Neuronal stem cell (in vitro differentiated cells): ENCODE measurements around the gene FSTL4.

Source experiments
- DNase-seq: peaks from one replicate; pipeline ENCODE4 v3.0.0-alpha.2; 2013; ENCODE audit warnings: low spot score
- H2AFZ ChIP-seq: one replicate; pipeline ENCODE4 v1.6.1; 2013; ENCODE audit warnings: mild to moderate bottlenecking, low read length, inconsistent platforms
- H2AK5ac ChIP-seq: 2 replicates; pipeline ENCODE4 v1.6.1; 2013; ENCODE audit warnings: low read depth, mild to moderate bottlenecking, inconsistent platforms, low read length, moderate library complexity, mixed read lengths
- H2BK120ac ChIP-seq: 2 replicates; pipeline ENCODE4 v1.6.1; 2013; ENCODE audit warnings: low read depth, mild to moderate bottlenecking, inconsistent platforms, low read length, moderate library complexity, mixed read lengths
- H2BK12ac ChIP-seq: one replicate; pipeline ENCODE4 v1.6.1; 2013; ENCODE audit warnings: low read length, inconsistent platforms
- H2BK15ac ChIP-seq: 2 replicates; pipeline ENCODE4 v1.6.1; 2013; ENCODE audit warnings: mild to moderate bottlenecking, low read length, inconsistent platforms, mixed read lengths
- H2BK5ac ChIP-seq: one replicate; pipeline ENCODE4 v1.6.1; 2013; ENCODE audit warnings: inconsistent platforms, mild to moderate bottlenecking, low read length, moderate library complexity
- H3K14ac ChIP-seq: one replicate; pipeline ENCODE4 v1.6.1; 2013; ENCODE audit warnings: low read length, inconsistent platforms
- H3K18ac ChIP-seq: 2 replicates; pipeline ENCODE4 v1.6.1; 2013; ENCODE audit warnings: low read length, inconsistent platforms
- H3K23ac ChIP-seq: 2 replicates; pipeline ENCODE4 v1.6.1; 2013; ENCODE audit warnings: low read depth, mild to moderate bottlenecking, mixed read lengths, low read length, inconsistent platforms; ENCODE audit not compliant: poor library complexity
- H3K27ac ChIP-seq: replicated peaks from 3 replicates; pipeline ENCODE4 v1.5.1; 2013; ENCODE audit warnings: low read length, inconsistent platforms
- H3K27me3 ChIP-seq, 3 experiments: 2 replicates each; pipeline ENCODE4 v1.6.1; 2013; ENCODE audit warnings: low read length in 3 of 3, mild to moderate bottlenecking in 2 of 3, inconsistent platforms in 1 of 3, low read depth in 1 of 3, mixed read lengths in 1 of 3, moderate library complexity in 1 of 3; ENCODE audit not compliant: control insufficient read depth in 3 of 3, insufficient read depth in 3 of 3
- H3K36me3 ChIP-seq, 2 donors: replicated peaks in 1 of 2; 2 replicates each; pipeline ENCODE4 v1.6.1; 2013; ENCODE audit warnings: low read length in 2 of 2; ENCODE audit not compliant: control insufficient read depth in 2 of 2, insufficient read depth in 2 of 2
- H3K4ac ChIP-seq: 2 replicates; pipeline ENCODE4 v1.6.1; 2013; ENCODE audit warnings: inconsistent platforms, mild to moderate bottlenecking, low read length, moderate library complexity
- H3K4me1 ChIP-seq, 2 donors: 1 replicate in 1 of 2; 2 replicates in 1 of 2; pipeline ENCODE4 v1.6.1; 2013; ENCODE audit warnings: low read length in 2 of 2, low read depth in 1 of 2; ENCODE audit not compliant: control insufficient read depth in 2 of 2, insufficient read depth in 1 of 2
- H3K4me2 ChIP-seq: one replicate; pipeline ENCODE4 v1.6.1; 2013; ENCODE audit warnings: mild to moderate bottlenecking, low read length, inconsistent platforms; ENCODE audit not compliant: insufficient read depth, poor library complexity, severe bottlenecking
- H3K4me3 ChIP-seq, 2 donors: 2 replicates each; pipeline ENCODE4 v1.5.1; 2013; ENCODE audit warnings: low read length in 2 of 2, mild to moderate bottlenecking in 2 of 2, inconsistent platforms in 1 of 2, moderate library complexity in 1 of 2
- H3K79me1 ChIP-seq: one replicate; pipeline ENCODE4 v1.6.1; 2013; ENCODE audit warnings: low read depth, mild to moderate bottlenecking, inconsistent platforms, low read length, moderate library complexity
- H3K9ac ChIP-seq: one replicate; pipeline ENCODE4 v1.6.1; 2013; ENCODE audit warnings: mild to moderate bottlenecking, low read depth, low read length, inconsistent platforms; ENCODE audit not compliant: poor library complexity
- H3K9me3 ChIP-seq, 2 donors: replicated peaks in 1 of 2; 2 replicates each; pipeline versions ENCODE3 to v1.6.1; 2013; ENCODE audit warnings: low read length in 2 of 2, mild to moderate bottlenecking in 2 of 2, inconsistent platforms in 1 of 2, low read depth in 1 of 2, mixed read lengths in 1 of 2, moderate library complexity in 1 of 2; ENCODE audit not compliant: control insufficient read depth in 2 of 2, insufficient read depth in 1 of 2
- H4K8ac ChIP-seq: one replicate; pipeline ENCODE4 v1.6.1; 2013; ENCODE audit warnings: low read depth, mild to moderate bottlenecking, inconsistent platforms, low read length, moderate library complexity
- H4K91ac ChIP-seq: one replicate; pipeline ENCODE4 v1.6.1; 2013; ENCODE audit warnings: low read length, low read depth, mild to moderate bottlenecking, inconsistent platforms; ENCODE audit not compliant: poor library complexity
- WGBS, 2 donors: extraction: QIAGEN DNeasy Blood & Tissue Kit; methylation state at CpG; one replicate each; pipeline ENCODE4 v1.1.7; 2013; ENCODE audit warnings: missing lambda C conversion rate in 2 of 2, mixed read lengths in 1 of 2; ENCODE audit not compliant: insufficient read length in 2 of 2, insufficient replicate concordance in 1 of 2; ENCODE audit errors: extremely low coverage in 2 of 2; 5-methylcytosine and 5-hydroxymethylcytosine counted together

The FSTL4 gene

GRCh38 chr5:133275631-133276030, 336.7 kb downstream of the FSTL4 start:
- no peak overlapping the region for H2AFZ ChIP-seq
- no peak overlapping the region for H3K14ac ChIP-seq
- DNase-seq: no peak
- no peak overlapping the region for H3K23ac ChIP-seq
- no CpG with 5 or more reads among the region's 7 CpGs for WGBS, 2 donors
- H2BK12ac ChIP-seq: no peak overlapping the region
- H3K4me1 ChIP-seq: peaks cover 0 to 10% of the 10 kb centered on the region in 2 donors
- no peak overlapping the region for H3K4ac ChIP-seq
- H4K8ac ChIP-seq: no peak overlapping the region
- no peak overlapping the region for H2AK5ac ChIP-seq
- peaks cover 0 to 4% of the 10 kb centered on the region in 2 donors for H3K9me3 ChIP-seq
- H3K27ac ChIP-seq: no peak overlapping the region
- no peak overlapping the region for H4K91ac ChIP-seq
- no peak overlapping the region for H3K4me2 ChIP-seq
- H2BK5ac ChIP-seq: no peak overlapping the region
- no peaks in the 10 kb centered on the region for H3K36me3 ChIP-seq
- no peak overlapping the region for H3K18ac ChIP-seq
- H3K4me3 ChIP-seq: no peak overlapping the region
- no peak overlapping the region for H3K9ac ChIP-seq
- no peaks in the 10 kb centered on the region for H3K79me1 ChIP-seq
- no peak overlapping the region for H2BK120ac ChIP-seq
- peaks cover 0 to 3% (median 0%) of the 10 kb centered on the region in 3 experiments for H3K27me3 ChIP-seq
- no peak overlapping the region for H2BK15ac ChIP-seq

GRCh38 chr5:133274597-133274935, 337.8 kb downstream of the FSTL4 start:
- Histone ChIP-seq H3K9me3 (peaks cover 0 to 4% of the 10 kb centered on the region in 2 donors), H3K14ac (no peak overlapping the region), H2BK15ac (no peak overlapping the region), H3K4me2 (no peak overlapping the region), H3K4ac (no peak overlapping the region), H3K4me1 (peaks cover 0 to 10% of the 10 kb centered on the region in 2 donors), H4K8ac (no peak overlapping the region), H3K79me1 (no peaks in the 10 kb centered on the region), H3K23ac (no peak overlapping the region), H3K9ac (no peak overlapping the region), H3K27me3 (peaks cover 0 to 3% (median 0%) of the 10 kb centered on the region in 3 experiments), H3K4me3 (no peak overlapping the region), H3K18ac (no peak overlapping the region), H2BK12ac (no peak overlapping the region), H2AK5ac (no peak overlapping the region), H2BK5ac (no peak overlapping the region), H3K27ac (no peak overlapping the region), H2AFZ (no peak overlapping the region), H3K36me3 (no peaks in the 10 kb centered on the region), H2BK120ac (no peak overlapping the region), H4K91ac (no peak overlapping the region)
- DNase-seq: peak; percentile 48
- no CpG with 5 or more reads among the region's 5 CpGs for WGBS, 2 donors

GRCh38 chr5:133273661-133274596, 338.4 kb downstream of the FSTL4 start:
- no peak overlapping the region for H2BK15ac ChIP-seq
- no peaks in the 10 kb centered on the region for H3K9me3 ChIP-seq
- DNase-seq: no peak
- no peak overlapping the region for H2BK5ac ChIP-seq
- H3K18ac ChIP-seq: peak overlapping the region; percentile 82
- H2BK120ac ChIP-seq: no peak overlapping the region
- no peak overlapping the region for H2AFZ ChIP-seq
- no peak overlapping the region for H4K91ac ChIP-seq
- H2BK12ac ChIP-seq: peak overlapping the region; percentile 14
- no peak overlapping the region for H3K23ac ChIP-seq
- H3K14ac ChIP-seq: no peak overlapping the region
- no peak overlapping the region for H3K27ac ChIP-seq
- no peak overlapping the region for H3K4me3 ChIP-seq
- H3K27me3 ChIP-seq: peaks cover 0 to 3% (median 0%) of the 10 kb centered on the region in 3 experiments
- H3K4me2 ChIP-seq: no peak overlapping the region
- no peak overlapping the region for H4K8ac ChIP-seq
- no CpG with 5 or more reads among the region's 8 CpGs for WGBS, 2 donors
- H3K4ac ChIP-seq: no peak overlapping the region
- H3K36me3 ChIP-seq: no peaks in the 10 kb centered on the region
- no peaks in the 10 kb centered on the region for H3K79me1 ChIP-seq
- H3K9ac ChIP-seq: no peak overlapping the region
- H3K4me1 ChIP-seq: peaks cover 0 to 10% of the 10 kb centered on the region in 2 donors
- H2AK5ac ChIP-seq: peak overlapping the region; percentile 87

- Histone ChIP-seq H3K18ac (no peak overlapping the region), H3K14ac (no peak overlapping the region), H3K23ac (no peak overlapping the region), H2BK12ac (no peak overlapping the region), H3K27ac (no peak overlapping the region), H3K27me3 (no peaks in the 10 kb centered on the region), H3K4me1 (peaks cover 0 to 10% of the 10 kb centered on the region in 2 donors), H2AK5ac (no peak overlapping the region), H2AFZ (no peak overlapping the region), H3K36me3 (no peaks in the 10 kb centered on the region), H3K4me3 (no peak overlapping the region), H3K79me1 (no peaks in the 10 kb centered on the region), H2BK15ac (no peak overlapping the region), H2BK120ac (no peak overlapping the region), H3K9ac (no peak overlapping the region), H3K4me2 (no peak overlapping the region), H4K91ac (no peak overlapping the region), H2BK5ac (no peak overlapping the region), H3K4ac (no peak overlapping the region), H4K8ac (no peak overlapping the region), H3K9me3 (no peaks in the 10 kb centered on the region)
- no peak for DNase-seq
- no CpG with 5 or more reads among the region's 16 CpGs for WGBS, 2 donors
These were observed 340.0 kb downstream of the FSTL4 start for GRCh38 chr5:133272345-133272744.
